ENCODE measurements around the gene NINJ2.
"Not testable (repeated sequence)": the region's sequence is repeated elsewhere in the genome, so short reads cannot be mapped to it uniquely, and the experiment has no call there.

The NINJ2 gene

GRCh38 chr12:669576-669945 is 6.3 kb upstream of the NINJ2 start:
- DNase-seq = no peak

GRCh38 chr12:668090-668481 is 4.8 kb upstream of the NINJ2 start:
- no peak for DNase-seq

- DNase-seq = no peak
These were observed 3.6 kb upstream of the NINJ2 start for GRCh38 chr12:666766-667308.

- DNase-seq = no peak
These were observed 2.8 kb upstream of the NINJ2 start for GRCh38 chr12:666066-666465.

GRCh38 chr12:664779-665092 is 1.5 kb upstream of the NINJ2 start:
- DNase-seq = no peak

GRCh38 chr12:664075-664778 is 982 bp upstream of the NINJ2 start:
- DNase-seq = no peak

- no peak for DNase-seq
These were observed 516 bp downstream of the NINJ2 start for GRCh38 chr12:662566-663292.

- no peak for DNase-seq
These were observed 1.3 kb downstream of the NINJ2 start for GRCh38 chr12:661720-662486.

- no peak for DNase-seq
These were observed 4.1 kb downstream of the NINJ2 start for GRCh38 chr12:659090-659683.

- DNase-seq = no peak
These were observed 12.3 kb downstream of the NINJ2 start for GRCh38 chr12:650983-651382.

GRCh38 chr12:647385-648085 is 15.7 kb downstream of the NINJ2 start:
- no peak for DNase-seq

GRCh38 chr12:646442-647384 is 16.5 kb downstream of the NINJ2 start:
- DNase-seq = no peak

- DNase-seq = no peak
These were observed 17.6 kb downstream of the NINJ2 start for GRCh38 chr12:645563-646071.

- DNase-seq = no peak
These were observed 18.3 kb downstream of the NINJ2 start for GRCh38 chr12:644818-645552.

GRCh38 chr12:644303-644639 is 19.0 kb downstream of the NINJ2 start:
- no peak for DNase-seq

GRCh38 chr12:643475-644302 is 19.6 kb downstream of the NINJ2 start:
- no peak for DNase-seq

GRCh38 chr12:642633-643474 is 20.4 kb downstream of the NINJ2 start:
- DNase-seq = peak; percentile 43

GRCh38 chr12:641321-641720 is 21.9 kb downstream of the NINJ2 start:
- DNase-seq = not testable (repeated sequence)

- DNase-seq = no peak
These were observed 22.5 kb downstream of the NINJ2 start for GRCh38 chr12:640773-641172.

All from NCI-H1092 (cell line).